Lung (tissue), 12 donors: ENCODE data around the gene ACADSB. TPM values are rescaled to one million over a fixed set of nuclear protein-coding genes. Genes with fewer than 3 reads are reported as not detected.

ENCODE experiments used
- ATAC-seq: fragments of 200-7000 bp; cut with Tn5 transposase; one replicate; pipeline ENCODE4 v1.9.1; 2020; ENCODE audit warnings: moderate number of reproducible peaks; ENCODE audit not compliant: insufficient read depth, low FRiP score
- DNase-seq, 3 donors: peaks; one replicate each; pipeline ENCODE4 v3.0.0-alpha.2; 2013 to 2017
- H3K27ac ChIP-seq, 2 donors: one replicate each; pipeline ENCODE4 v1.5.1; 2013; ENCODE audit warnings: mild to moderate bottlenecking in 2 of 2, moderate library complexity in 2 of 2, control low read depth in 1 of 2, inconsistent platforms in 1 of 2, low read depth in 1 of 2, low read length in 1 of 2
- H3K27me3 ChIP-seq, 3 donors: one replicate each; pipeline ENCODE4 v1.5.1; 2013; ENCODE audit warnings: low read length in 2 of 3; ENCODE audit not compliant: control insufficient read depth in 3 of 3, insufficient read depth in 3 of 3
- H3K36me3 ChIP-seq, 4 donors: one replicate each; pipeline ENCODE4 v1.5.1; 2013; ENCODE audit warnings: low read length in 4 of 4, mild to moderate bottlenecking in 1 of 4, moderate library complexity in 1 of 4; ENCODE audit not compliant: control insufficient read depth in 4 of 4, insufficient read depth in 4 of 4
- H3K4me1 ChIP-seq, 5 donors: one replicate each; pipeline ENCODE4 v1.5.1; 2013; ENCODE audit warnings: low read length in 5 of 5, mild to moderate bottlenecking in 2 of 5, moderate library complexity in 1 of 5; ENCODE audit not compliant: control insufficient read depth in 5 of 5, insufficient read depth in 5 of 5
- H3K4me3 ChIP-seq: one replicate; pipeline ENCODE4 v1.5.1; 2013; ENCODE audit warnings: mild to moderate bottlenecking, control low read depth, moderate library complexity
- H3K9ac ChIP-seq, 2 donors: one replicate each; pipeline ENCODE4 v1.5.1; 2013; ENCODE audit warnings: low read length in 2 of 2, control low read depth in 1 of 2; ENCODE audit not compliant: insufficient read depth in 1 of 2
- H3K9me3 ChIP-seq, 4 donors: one replicate each; pipeline ENCODE4 v1.5.1; 2013; ENCODE audit warnings: low read length in 3 of 4, mild to moderate bottlenecking in 1 of 4, moderate library complexity in 1 of 4; ENCODE audit not compliant: control insufficient read depth in 4 of 4, insufficient read depth in 3 of 4
- CTCF ChIP-seq: IDR thresholded peaks from 2 replicates; pipeline ENCODE4 v1.5.1; 2012; ENCODE audit warnings: mild to moderate bottlenecking; ENCODE audit errors: control extremely low read depth, extremely low read depth
- WGBS, 2 donors: extraction: QIAGEN DNeasy Blood & Tissue Kit; methylation state at CpG; one replicate each; pipeline ENCODE4 v1.1.7; 2013; 5-methylcytosine and 5-hydroxymethylcytosine counted together
- polyA plus RNA-seq, 2 donors: library from polyadenylated mRNA; stranded (reverse); fragments of 200-250 nt; gene quantifications; one replicate each; pipeline ENCODE4 v1.2.1, GENCODE V29; 2013
- total RNA-seq, 2 donors: library from RNA; depleted of rRNA in 1 of 2; stranded (reverse); fragments of >200 nt in 1 of 2; gene quantifications; one replicate each; pipeline ENCODE4 v1.2.1, GENCODE V29; 2014 to 2021
- donor health status: control.
- donor health status: control.
- donor health status: Bipolar disorder and iron deficiency.
- donor health status: healthy.
- donor health status: DM: yes; HTN: yes; CAD: no.

ACADSB gene
- total and polyA plus RNA-seq, 4 donors = 8.2 to 36.2 (median 14.9) TPM

GRCh38 chr10:123057968-123058367, 49.2 kb downstream of the ACADSB start:
- no peak for ATAC-seq
- Histone ChIP-seq H3K4me1 (no peaks in the 10 kb centered on the region), H3K36me3 (peaks cover 0 to 11% (median 3%) of the 10 kb centered on the region in 4 donors), H3K9me3 (no peaks in the 10 kb centered on the region), H3K4me3 (no peak overlapping the region), H3K27ac (no peak overlapping the region), H3K9ac (no peak overlapping the region), H3K27me3 (peaks cover 0 to 3% (median 0%) of the 10 kb centered on the region in 3 donors)
- no peak for TF ChIP-seq CTCF
- 96% methylated on average over 3 of the region's 3 CpGs for WGBS, 2 donors
- DNase-seq = no peak

- Histone ChIP-seq H3K36me3 (peaks cover 0 to 3% (median 0%) of the 10 kb centered on the region in 4 donors), H3K9me3 (peaks cover 0 to 2% (median 0%) of the 10 kb centered on the region in 4 donors), H3K9ac (no peak overlapping the region), H3K27me3 (peaks cover 0 to 7% (median 0%) of the 10 kb centered on the region in 3 donors), H3K4me1 (no peaks in the 10 kb centered on the region), H3K27ac (no peak overlapping the region), H3K4me3 (no peak overlapping the region)
- WGBS, 2 donors = 90% methylated on average over 2 of the region's 2 CpGs
- DNase-seq (no peak), ATAC-seq (no peak)
- TF ChIP-seq CTCF = no peak
Observed at GRCh38 chr10:123061865-123062264, 53.1 kb downstream of the ACADSB start.

- Histone ChIP-seq H3K9me3 (peaks cover 0 to 2% (median 0%) of the 10 kb centered on the region in 4 donors), H3K9ac (no peak overlapping the region), H3K4me3 (no peak overlapping the region), H3K27ac (no peak overlapping the region), H3K27me3 (peaks cover 0 to 7% (median 0%) of the 10 kb centered on the region in 3 donors), H3K4me1 (no peaks in the 10 kb centered on the region), H3K36me3 (no peaks in the 10 kb centered on the region)
- DNase-seq (no peak), ATAC-seq (no peak)
- TF ChIP-seq CTCF = no peak
- WGBS, 2 donors = 81 to 85% methylated on average over 10 of the region's 10 CpGs
Observed at GRCh38 chr10:123062726-123063125, 53.9 kb downstream of the ACADSB start.
